Fibroblast of peridontal ligament (primary cell): ENCODE results near the gene PRDM15.
A peak's percentile ranks its signal among the peaks of the same experiment; 100 is the strongest.
"Not testable (repeated sequence)": the region's sequence is repeated elsewhere in the genome, so short reads cannot be mapped to it uniquely, and the experiment has no call there.

Experiments
- DNase-seq: peaks from one replicate; pipeline ENCODE4 v3.0.0-alpha.2; 2010; ENCODE audit errors: extremely low read depth

PRDM15 gene

DNA sequence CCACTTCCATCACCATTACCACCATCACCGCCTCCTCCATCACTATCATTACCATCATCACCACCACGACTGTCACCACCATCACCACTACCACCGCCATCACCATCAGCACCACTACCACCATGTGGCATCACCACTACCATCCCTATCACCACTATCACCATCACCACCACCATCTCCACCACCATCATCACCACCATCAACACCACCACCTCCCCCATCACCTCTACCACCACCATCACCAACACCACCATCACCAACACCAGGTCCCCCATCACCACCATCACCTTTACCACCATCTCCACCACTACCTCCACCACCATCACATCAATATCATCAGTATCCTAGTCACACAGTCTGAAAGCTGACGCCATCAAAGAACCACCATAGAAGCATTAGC lies 72.4 kb downstream of the PRDM15 start:
- DNase-seq, result no peak

DNA sequence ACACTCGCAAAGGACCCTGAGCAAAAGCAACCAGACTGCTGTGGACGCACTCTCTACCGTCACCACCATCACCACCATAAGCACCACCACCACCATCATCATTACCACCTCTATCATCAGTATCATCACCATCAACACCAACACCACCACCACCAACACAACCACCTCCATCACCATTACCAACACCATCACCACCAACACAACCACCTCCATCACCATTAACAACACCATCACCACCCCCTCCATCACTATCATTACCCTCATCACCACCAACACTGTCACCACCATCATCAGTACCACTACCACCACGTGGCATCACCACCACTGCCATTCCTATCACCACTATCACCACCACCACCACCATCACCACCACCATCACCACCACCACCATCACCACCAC lies 73.5 kb downstream of the PRDM15 start:
- no peak for DNase-seq

DNA sequence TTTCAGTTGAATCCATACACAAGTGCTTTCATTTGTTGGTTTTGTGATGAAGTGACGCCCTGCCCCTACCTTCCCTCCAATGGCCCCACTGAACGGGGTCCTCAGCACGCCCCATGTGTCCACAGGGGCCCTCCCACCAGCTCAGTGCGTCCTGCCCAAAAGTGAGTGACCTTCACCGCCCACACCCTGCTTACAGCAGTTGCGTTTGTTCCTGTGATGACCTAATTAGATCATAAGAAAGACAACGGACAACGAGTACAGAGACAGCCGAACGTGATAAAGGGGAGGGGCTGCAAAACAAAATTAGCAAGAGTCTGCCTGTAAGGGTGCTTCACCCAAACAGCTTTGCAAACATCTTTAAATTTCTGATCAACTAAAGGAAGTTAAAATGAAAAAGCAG lies 74.1 kb downstream of the PRDM15 start:
- DNase-seq, result no peak

DNA sequence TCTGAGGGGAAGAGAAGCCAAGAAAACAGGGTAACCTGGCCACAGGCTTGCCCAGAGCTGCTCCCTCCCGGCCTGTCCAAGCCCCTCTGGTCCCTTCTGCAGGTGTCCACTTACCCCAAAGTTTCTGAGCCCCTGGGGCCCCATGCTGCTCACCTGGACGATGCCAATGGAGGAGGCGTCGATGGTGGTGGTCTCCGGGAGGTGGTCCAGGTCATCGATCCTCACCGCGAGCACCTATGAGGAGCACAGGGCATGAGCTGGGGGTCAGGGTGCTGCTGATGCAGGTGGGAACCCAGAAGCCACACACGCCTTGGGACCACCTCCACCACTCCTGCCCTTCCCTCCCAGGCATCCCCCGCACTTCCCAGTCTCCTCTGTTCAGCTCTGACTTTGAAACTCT lies 74.8 kb downstream of the PRDM15 start:
- no peak for DNase-seq

DNA sequence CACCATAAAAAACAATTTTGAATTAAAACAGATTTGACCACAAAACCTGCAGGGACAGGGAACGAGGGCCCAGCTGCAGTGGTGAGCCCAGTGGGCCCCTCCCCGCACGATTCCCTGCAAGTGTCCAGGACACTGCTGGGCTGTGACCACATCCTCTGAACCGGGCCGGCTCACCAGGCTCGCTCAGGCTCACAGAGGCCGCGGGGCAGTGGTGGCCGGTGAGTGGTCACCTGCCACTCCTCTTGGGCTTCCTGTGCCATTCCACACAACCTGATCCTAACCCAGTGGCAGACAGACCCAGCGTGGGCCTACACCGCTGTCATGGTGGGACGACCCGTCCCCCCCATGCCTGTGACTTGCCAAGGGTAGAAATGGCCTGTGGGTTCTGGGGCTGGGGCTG lies 75.8 kb downstream of the PRDM15 start:
- DNase-seq, result no peak

DNA sequence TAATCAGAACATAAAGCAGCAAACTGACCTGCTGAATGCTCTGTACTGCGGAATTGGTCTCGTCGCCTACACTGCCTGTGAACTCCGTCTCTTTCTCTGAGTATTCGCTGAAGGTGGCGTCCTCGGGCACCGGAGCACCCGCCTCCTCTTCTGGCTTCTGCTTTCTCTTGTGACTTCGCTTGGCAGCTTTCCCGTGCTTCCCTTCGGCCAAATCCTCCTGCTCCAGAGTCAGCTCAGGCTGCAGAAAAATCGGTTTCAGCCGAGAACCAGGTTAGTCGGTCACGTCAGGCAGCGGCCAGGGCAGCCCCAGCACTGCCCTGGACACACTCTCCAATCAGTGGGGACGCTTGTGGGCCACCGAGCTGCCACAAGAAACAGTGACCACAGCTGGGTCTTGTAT lies 76.5 kb downstream of the PRDM15 start:
- DNase-seq, result peak; percentile 68

DNA sequence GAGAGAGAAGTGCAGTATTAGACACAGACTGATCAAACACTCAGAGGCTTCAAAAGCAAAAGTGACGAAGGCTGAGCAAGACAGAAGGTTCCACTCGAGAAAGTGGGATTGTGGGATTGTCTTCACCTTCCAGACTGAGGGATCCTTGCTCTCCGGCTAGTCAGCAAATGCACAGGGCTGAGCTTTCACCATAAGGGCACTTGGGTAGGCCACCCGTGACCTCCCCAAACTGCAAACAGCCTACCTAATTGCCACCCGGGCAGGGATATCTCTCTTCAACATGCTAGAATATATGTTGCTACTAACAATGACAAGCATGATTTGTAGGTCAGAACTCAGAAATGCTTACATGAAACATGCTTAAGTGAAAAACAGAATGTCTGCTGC lies 77.0 kb downstream of the PRDM15 start:
- DNase-seq, result no peak

DNA sequence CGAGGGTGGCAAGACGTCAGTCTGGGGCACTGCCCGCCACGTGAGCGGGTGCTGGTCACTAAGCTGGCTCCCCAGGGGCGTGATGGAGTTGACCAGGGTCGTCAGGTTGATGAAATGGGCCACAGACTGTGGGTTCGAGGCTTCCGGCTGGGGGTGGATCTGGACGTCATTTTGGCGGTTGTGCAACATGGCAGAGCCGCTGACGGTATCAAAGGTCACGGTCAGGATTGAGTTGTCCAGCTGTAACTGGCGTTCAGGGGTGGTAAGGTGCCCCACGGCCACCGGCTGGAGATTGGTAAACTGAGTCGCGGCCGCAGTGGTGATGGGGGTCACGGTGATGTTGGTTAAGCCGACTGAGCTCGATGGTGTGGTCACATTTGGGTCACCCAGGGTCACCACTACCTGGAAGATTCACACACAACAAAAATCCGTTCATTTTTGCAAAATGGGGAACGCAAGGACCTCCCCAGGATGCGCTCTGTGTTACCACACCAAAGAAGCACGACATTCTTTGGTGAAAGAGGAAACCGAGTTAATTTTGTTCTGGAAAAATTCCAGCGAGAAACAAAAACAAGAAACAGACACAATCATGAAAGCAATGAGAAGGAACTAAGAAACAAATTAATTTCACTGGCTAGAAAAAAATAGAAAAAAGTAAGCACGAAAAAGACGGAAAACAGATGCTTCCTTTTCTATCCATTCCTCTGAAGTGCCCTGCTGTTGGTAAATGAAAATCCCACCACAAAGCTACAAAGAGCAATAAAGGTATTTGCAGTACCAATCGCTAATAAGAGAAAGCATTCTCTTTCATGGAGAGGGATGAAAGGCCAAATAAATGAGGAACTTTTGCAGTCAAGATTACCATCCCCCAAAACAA lies 77.6 kb downstream of the PRDM15 start:
- no peak for DNase-seq

DNA sequence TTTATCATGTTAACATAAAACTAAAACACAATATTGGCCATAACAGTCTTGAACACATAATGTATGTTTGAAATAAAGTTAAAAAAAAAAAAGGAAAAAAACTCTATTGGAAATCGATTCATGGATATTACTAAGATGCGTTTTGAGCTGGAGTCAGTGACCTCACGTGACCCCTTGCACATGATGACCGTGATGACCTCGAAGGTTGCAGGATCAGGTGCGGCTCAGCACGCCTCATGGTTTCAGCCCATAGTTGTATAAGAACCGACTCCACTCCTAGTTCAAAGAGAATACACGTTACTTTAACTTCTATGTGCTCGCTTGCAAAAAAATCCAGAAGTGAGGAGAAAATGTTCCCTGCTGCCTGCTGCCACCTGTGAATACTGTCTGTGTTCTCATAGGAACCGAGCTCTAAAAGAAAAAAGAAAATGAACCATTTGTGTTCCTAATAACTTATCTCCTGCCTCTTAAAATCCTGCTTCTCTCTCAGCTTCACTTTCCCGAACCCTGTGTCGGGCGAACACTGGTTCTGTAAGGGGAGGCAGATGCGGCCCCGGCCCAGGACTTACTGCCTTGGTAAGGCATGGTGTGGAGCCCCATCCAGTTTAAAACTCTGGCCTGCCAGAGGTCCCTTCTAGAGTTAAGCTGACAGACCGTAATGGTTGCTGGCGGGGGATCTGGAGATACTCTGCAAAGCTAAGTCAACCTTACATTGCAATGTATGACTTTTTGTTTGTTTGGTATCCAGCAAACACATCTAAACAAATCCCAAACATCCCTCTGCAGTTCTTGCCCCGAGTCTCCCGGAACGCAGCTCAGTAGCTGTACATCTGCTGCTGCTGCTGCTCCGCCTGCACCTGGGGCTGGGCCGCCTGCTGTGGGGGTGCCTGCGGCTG lies 78.5 kb downstream of the PRDM15 start:
- no peak for DNase-seq

DNA sequence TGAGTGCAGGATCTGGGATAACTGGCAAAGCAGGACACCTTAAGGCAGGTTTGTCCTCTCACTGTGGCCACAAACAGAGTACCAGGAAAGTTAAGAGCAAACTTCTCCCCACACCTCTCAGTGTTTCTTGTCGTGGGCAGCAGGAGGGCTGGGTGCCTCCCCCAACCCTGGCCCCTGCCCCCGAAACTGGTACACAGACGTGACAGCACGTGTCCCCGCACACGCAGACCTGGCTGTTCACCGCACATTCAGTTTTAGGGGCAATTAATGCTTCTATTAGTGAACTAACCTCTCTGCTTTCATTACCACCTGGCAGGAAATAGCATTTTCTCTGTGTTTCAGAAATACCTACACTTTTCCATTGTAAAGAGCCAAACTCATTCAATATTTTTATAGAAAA lies 79.4 kb downstream of the PRDM15 start:
- no peak for DNase-seq

DNA sequence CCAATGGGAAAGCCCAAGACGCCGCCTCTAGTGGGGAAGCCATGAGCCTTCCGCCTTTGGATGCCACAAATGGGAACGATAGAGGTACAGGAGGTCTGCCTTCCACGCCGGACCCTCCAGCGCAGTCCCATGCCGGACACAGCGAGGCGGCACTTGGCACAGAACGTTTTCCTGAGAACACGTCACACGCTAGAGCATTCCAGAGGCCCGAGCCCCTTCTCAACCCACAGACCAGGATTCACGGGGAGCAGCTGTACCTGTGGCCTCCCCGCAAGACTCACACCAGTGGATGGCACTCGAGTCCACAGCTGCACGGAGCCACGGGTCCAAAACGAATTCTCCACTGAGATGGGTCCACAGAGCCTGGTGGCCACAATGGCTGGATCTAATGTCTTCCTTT lies 80.8 kb downstream of the PRDM15 start:
- no peak for DNase-seq

DNA sequence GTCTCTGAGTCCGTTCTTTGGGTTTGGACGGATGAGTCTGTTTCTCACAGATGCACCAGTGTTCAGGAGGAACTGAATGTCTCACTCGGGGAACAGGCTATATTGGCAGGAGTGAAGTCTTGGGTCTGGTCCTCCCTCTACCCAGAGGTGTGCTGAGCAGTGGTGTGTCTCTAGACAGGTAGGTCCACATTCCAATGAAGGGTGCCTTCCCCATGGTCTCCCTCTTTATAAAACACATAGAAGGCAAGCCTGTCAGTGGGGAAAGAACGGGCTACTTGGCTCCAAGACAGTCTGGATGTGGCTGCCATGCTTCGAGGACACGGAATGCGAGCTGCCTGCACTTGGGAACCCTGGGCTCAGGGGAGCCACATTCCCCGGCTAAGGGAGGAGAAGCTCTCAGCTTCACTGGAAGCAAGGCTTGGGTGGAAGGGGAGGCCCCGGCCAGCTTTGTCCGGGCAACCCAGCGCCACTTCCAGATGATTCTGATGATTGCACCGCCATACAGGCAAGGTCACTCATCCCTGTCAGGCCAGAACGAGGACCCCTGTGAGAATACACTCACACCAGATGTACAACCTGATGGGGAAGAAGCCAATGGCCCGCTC lies 82.6 kb downstream of the PRDM15 start:
- no peak for DNase-seq

DNA sequence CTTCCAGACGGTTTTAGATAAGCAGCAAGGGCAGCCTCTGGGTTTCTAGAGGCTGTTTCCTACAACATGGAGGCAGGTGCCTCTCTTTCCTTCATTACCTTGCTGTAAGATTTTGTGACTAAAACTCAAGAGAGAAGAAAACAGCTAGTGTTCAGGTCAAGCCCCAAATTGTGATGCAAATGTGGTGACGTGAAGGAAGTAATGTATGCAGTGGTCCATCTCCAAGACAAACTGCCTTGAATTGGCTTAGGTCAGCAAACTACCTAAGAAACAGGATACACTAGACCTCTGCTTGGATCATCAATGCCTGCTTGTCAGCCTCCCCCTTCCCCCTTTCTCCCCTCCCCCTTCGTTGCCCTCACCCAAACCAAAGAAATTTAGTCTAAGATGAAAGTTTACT lies 83.4 kb downstream of the PRDM15 start:
- no peak for DNase-seq

DNA sequence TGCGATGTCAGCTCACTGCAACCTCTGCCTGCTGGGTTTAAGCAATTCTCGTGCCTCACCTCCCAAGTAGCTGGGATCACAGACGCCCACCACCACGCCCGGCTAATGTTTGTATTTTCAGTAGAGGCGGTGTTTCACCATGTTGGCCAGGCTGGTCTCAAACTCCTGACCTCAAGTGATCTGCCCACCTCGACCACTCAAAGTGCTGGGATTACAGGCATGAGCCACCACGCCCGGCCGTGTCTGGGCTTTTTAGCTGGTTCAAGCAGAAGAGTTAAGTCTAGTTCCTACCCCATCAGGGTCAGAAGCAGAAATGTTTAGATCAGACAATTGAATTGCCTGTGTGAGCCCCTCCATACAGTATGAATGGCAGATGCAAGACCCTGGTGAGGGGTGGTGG lies 84.5 kb downstream of the PRDM15 start:
- no peak for DNase-seq

DNA sequence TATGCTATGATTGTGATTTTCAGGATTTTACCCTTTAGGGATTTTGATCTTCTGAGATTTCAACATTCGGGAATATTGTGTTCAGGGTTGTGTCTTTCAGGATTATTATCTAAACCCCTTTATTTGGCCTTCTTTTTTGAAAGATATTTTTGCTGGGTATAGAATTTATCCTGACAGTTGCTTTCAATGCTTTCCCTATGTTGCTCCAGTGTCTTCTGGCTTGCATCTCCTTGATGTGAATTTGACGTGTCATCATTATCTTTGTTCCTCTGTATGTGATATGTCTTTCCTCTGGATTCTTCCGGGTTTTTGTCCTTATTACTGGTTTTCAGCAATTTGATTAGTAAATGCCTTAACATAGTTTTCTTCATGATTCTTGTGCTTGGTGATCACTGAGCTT lies 86.4 kb downstream of the PRDM15 start:
- DNase-seq, result no peak

DNA sequence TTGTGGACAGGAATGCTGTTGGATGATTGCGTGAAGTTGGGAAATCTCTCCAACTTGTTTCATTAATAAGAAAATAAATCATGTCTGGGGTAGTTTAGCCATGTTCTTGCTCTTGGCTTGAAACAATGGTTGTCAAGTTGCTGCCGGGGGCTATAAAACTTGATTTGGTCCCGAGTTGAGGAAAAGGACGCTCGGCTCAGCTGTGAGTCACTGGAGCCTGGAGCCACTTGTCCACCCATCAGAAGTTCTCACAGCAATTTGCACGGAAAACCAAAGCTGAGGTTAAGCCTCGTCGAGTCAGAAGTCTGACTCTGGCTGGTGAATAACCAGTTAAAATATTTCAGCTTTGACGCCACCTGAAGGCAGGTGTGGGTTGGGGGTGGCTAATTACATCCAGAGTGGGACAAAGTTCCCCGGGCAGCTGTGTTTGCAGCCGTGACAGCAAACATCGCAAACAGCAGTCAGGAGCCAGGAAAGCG lies 92.6 kb downstream of the PRDM15 start:
- DNase-seq, result no peak

DNA sequence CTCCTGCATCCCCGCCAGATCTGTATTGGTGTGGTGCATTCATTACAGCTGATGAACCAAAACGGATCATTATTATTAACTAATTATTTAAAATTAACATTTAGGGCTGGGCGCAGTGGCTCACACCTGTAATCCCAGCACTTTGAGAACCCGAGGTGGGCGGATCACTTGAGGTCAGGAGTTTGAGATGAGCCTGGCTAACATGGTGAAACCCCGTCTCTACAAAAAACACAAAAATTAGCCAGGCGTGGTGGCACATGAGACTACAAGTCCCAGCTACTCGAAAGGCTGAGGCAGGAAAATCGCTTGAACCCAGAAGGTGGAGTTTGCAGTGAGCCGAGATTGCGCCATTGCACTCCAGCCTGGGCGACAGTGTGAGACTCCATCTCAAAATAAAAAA lies 93.9 kb downstream of the PRDM15 start:
- DNase-seq, result not testable (repeated sequence)

DNA sequence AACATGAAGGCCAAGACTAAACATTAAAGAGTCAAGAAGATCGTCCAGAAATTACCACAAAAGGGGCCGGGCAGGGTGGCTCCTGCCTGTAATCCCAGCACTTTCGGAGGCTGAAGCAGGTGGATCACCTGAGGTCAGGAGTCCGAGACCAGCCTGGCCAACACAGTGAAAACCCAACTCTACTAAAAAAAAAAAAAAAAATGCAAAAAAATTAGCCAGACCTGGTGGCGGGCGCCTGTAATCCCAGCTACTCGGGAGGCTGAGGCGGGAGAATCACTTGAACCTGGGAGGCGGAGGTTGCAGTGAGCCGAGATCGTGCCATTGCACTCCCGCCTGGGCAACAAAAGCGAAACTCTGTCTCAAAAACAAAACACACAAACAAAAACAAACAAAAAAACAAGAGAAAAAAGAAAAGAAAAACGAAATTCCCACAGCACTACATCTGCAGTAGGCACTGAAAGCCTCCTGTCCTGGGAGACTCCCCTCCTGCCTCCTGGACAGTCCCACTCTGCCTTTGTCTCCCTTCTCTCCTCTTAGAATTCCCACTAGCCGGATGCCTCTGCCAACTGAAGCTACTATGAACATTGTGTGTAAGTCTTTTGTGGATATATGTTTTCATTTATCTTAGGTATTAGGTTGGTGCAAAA lies 94.6 kb downstream of the PRDM15 start:
- DNase-seq, result no peak

DNA sequence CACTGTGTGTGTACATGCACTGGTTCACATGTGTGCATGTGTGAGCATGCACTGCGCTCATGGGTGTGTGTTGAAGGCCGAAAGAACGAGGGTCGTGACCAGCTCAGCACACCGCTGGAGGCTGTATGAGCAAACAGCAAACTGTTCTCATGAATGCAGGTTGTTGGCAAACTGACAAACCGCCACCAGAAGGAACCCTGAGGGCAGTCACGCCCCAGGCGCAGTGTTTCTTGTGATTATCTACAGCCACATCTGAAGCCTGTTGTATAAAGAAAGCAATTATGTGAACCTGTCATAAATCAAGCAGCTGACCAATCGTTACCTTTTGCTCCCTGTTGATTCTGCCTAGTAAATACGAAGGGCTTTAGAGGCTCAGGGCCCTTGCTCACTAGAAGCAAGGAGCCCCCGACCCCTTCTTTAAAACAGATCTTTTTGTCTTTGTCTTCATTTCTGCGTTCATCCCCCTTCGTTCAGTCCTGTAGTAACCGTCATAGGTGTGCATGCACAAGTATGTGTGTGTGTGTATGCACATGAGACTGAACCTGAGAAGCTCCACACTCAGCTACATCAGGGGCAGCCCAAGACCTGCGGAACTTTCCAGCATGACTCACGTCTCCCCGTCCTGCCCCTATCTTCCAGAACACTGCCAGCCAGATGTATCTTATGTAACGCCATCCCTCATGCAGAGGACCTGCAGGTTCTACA lies 95.5 kb downstream of the PRDM15 start:
- DNase-seq, result no peak

DNA sequence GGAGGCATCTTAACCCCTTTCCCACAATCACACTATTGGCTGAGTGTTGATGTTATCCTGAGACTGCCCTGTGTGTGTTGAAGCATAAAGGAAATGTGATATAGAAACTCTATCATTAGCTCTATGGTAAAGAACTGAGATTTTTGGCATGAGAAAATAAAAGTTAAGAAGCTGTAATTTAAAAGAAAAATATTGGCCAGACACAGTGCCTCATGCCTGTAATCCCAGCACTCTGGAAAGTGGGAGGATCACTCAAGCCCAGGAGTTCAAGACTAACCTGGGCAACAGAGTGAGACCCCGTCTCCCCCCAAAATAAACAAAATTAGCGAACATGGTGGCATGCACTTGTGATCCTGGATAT lies 98.1 kb downstream of the PRDM15 start:
- DNase-seq, result no peak

DNA sequence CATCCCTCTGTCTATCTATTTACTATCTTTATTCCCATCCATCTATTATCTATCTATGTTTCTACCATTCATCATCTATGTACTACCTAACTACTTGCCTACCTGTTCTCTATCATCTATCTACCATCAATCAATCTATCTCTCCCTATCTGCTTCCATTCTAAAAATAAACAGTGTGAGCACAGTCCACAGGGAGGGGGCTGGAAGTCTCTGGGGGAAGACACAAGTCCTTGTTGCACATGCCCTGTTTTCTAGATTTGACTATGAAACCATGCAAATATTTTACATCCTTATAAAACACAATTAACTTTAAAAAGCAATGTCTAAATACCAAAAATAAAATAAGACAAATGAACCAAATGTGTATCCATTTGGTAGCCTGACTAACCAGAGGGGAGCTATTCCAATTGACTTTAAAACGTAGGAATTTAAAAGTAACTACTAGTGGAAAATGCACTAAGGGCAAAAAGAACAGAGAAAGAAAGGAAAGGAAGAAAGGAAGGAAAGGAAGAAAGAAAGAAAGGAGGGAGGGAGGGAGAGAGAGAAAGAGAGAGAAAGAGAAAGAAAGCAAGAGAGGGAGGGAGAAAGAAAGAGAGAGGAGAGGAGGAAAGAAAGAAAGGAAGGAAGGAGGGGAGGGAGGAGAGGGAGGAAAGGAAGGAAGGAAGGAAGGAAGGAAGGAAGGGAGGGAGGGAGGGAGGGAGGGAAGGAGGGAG lies 98.7 kb downstream of the PRDM15 start:
- DNase-seq, result no peak
